Neuronal stem cell (in vitro differentiated cells): ENCODE measurements around the gene TAPT1.

Experiments used
- DNase-seq: peaks from one replicate; pipeline ENCODE4 v3.0.0-alpha.2; 2013; ENCODE audit warnings: low spot score
- H2AFZ ChIP-seq: one replicate; pipeline ENCODE4 v1.6.1; 2013; ENCODE audit warnings: mild to moderate bottlenecking, low read length, inconsistent platforms
- H2AK5ac ChIP-seq: 2 replicates; pipeline ENCODE4 v1.6.1; 2013; ENCODE audit warnings: low read depth, mild to moderate bottlenecking, inconsistent platforms, low read length, moderate library complexity, mixed read lengths
- H2BK120ac ChIP-seq: 2 replicates; pipeline ENCODE4 v1.6.1; 2013; ENCODE audit warnings: low read depth, mild to moderate bottlenecking, inconsistent platforms, low read length, moderate library complexity, mixed read lengths
- H2BK12ac ChIP-seq: one replicate; pipeline ENCODE4 v1.6.1; 2013; ENCODE audit warnings: low read length, inconsistent platforms
- H2BK15ac ChIP-seq: 2 replicates; pipeline ENCODE4 v1.6.1; 2013; ENCODE audit warnings: mild to moderate bottlenecking, low read length, inconsistent platforms, mixed read lengths
- H2BK5ac ChIP-seq: one replicate; pipeline ENCODE4 v1.6.1; 2013; ENCODE audit warnings: inconsistent platforms, mild to moderate bottlenecking, low read length, moderate library complexity
- H3K14ac ChIP-seq: one replicate; pipeline ENCODE4 v1.6.1; 2013; ENCODE audit warnings: low read length, inconsistent platforms
- H3K18ac ChIP-seq: 2 replicates; pipeline ENCODE4 v1.6.1; 2013; ENCODE audit warnings: low read length, inconsistent platforms
- H3K23ac ChIP-seq: 2 replicates; pipeline ENCODE4 v1.6.1; 2013; ENCODE audit warnings: low read depth, mild to moderate bottlenecking, mixed read lengths, low read length, inconsistent platforms; ENCODE audit not compliant: poor library complexity
- H3K27ac ChIP-seq: replicated peaks from 3 replicates; pipeline ENCODE4 v1.5.1; 2013; ENCODE audit warnings: low read length, inconsistent platforms
- H3K27me3 ChIP-seq, 3 experiments: 2 replicates each; pipeline ENCODE4 v1.6.1; 2013; ENCODE audit warnings: low read length in 3 of 3, mild to moderate bottlenecking in 2 of 3, inconsistent platforms in 1 of 3, low read depth in 1 of 3, mixed read lengths in 1 of 3, moderate library complexity in 1 of 3; ENCODE audit not compliant: control insufficient read depth in 3 of 3, insufficient read depth in 3 of 3
- H3K36me3 ChIP-seq, 2 donors: replicated peaks in 1 of 2; 2 replicates each; pipeline ENCODE4 v1.6.1; 2013; ENCODE audit warnings: low read length in 2 of 2; ENCODE audit not compliant: control insufficient read depth in 2 of 2, insufficient read depth in 2 of 2
- H3K4ac ChIP-seq: 2 replicates; pipeline ENCODE4 v1.6.1; 2013; ENCODE audit warnings: inconsistent platforms, mild to moderate bottlenecking, low read length, moderate library complexity
- H3K4me1 ChIP-seq, 2 donors: 1 replicate in 1 of 2; 2 replicates in 1 of 2; pipeline ENCODE4 v1.6.1; 2013; ENCODE audit warnings: low read length in 2 of 2, low read depth in 1 of 2; ENCODE audit not compliant: control insufficient read depth in 2 of 2, insufficient read depth in 1 of 2
- H3K4me2 ChIP-seq: one replicate; pipeline ENCODE4 v1.6.1; 2013; ENCODE audit warnings: mild to moderate bottlenecking, low read length, inconsistent platforms; ENCODE audit not compliant: insufficient read depth, poor library complexity, severe bottlenecking
- H3K4me3 ChIP-seq, 2 donors: 2 replicates each; pipeline ENCODE4 v1.5.1; 2013; ENCODE audit warnings: low read length in 2 of 2, mild to moderate bottlenecking in 2 of 2, inconsistent platforms in 1 of 2, moderate library complexity in 1 of 2
- H3K79me1 ChIP-seq: one replicate; pipeline ENCODE4 v1.6.1; 2013; ENCODE audit warnings: low read depth, mild to moderate bottlenecking, inconsistent platforms, low read length, moderate library complexity
- H3K9ac ChIP-seq: one replicate; pipeline ENCODE4 v1.6.1; 2013; ENCODE audit warnings: mild to moderate bottlenecking, low read depth, low read length, inconsistent platforms; ENCODE audit not compliant: poor library complexity
- H3K9me3 ChIP-seq, 2 donors: replicated peaks in 1 of 2; 2 replicates each; pipeline versions ENCODE3 to v1.6.1; 2013; ENCODE audit warnings: low read length in 2 of 2, mild to moderate bottlenecking in 2 of 2, inconsistent platforms in 1 of 2, low read depth in 1 of 2, mixed read lengths in 1 of 2, moderate library complexity in 1 of 2; ENCODE audit not compliant: control insufficient read depth in 2 of 2, insufficient read depth in 1 of 2
- H4K8ac ChIP-seq: one replicate; pipeline ENCODE4 v1.6.1; 2013; ENCODE audit warnings: low read depth, mild to moderate bottlenecking, inconsistent platforms, low read length, moderate library complexity
- H4K91ac ChIP-seq: one replicate; pipeline ENCODE4 v1.6.1; 2013; ENCODE audit warnings: low read length, low read depth, mild to moderate bottlenecking, inconsistent platforms; ENCODE audit not compliant: poor library complexity
- WGBS, 2 donors: extraction: QIAGEN DNeasy Blood & Tissue Kit; methylation state at CpG; one replicate each; pipeline ENCODE4 v1.1.7; 2013; ENCODE audit warnings: missing lambda C conversion rate in 2 of 2, mixed read lengths in 1 of 2; ENCODE audit not compliant: insufficient read length in 2 of 2, insufficient replicate concordance in 1 of 2; ENCODE audit errors: extremely low coverage in 2 of 2; 5-methylcytosine and 5-hydroxymethylcytosine counted together

Gene TAPT1

GRCh38 chr4:16192057-16192456 lies 34.2 kb downstream of the TAPT1 start:
- Histone ChIP-seq H2AFZ (no peak overlapping the region), H2BK12ac (no peak overlapping the region), H3K4me1 (peaks cover 0 to 7% of the 10 kb centered on the region in 2 donors), H3K4me3 (no peak overlapping the region), H2AK5ac (no peak overlapping the region), H3K36me3 (peaks cover 6 to 39% of the 10 kb centered on the region in 2 donors), H4K8ac (no peak overlapping the region), H2BK120ac (no peak overlapping the region), H2BK5ac (no peak overlapping the region), H3K18ac (no peak overlapping the region), H3K4ac (no peak overlapping the region), H3K27ac (no peak overlapping the region), H3K23ac (no peak overlapping the region), H3K9me3 (peaks cover 0 to 2% of the 10 kb centered on the region in 2 donors), H3K79me1 (no peaks in the 10 kb centered on the region), H2BK15ac (no peak overlapping the region), H3K4me2 (no peak overlapping the region), H3K14ac (no peak overlapping the region), H4K91ac (no peak overlapping the region), H3K9ac (no peak overlapping the region), H3K27me3 (no peaks in the 10 kb centered on the region)
- DNase-seq: no peak
- WGBS, 2 donors: no CpG with 5 or more reads among the region's 2 CpGs

GRCh38 chr4:16187455-16187854 lies 38.8 kb downstream of the TAPT1 start:
- H3K4me2 ChIP-seq: no peak overlapping the region
- H3K36me3 ChIP-seq: peaks cover 6 to 45% of the 10 kb centered on the region in 2 donors
- H2BK12ac ChIP-seq: no peak overlapping the region
- no peak overlapping the region for H3K14ac ChIP-seq
- DNase-seq: no peak
- H3K27me3 ChIP-seq: no peaks in the 10 kb centered on the region
- no peak overlapping the region for H4K8ac ChIP-seq
- no peak overlapping the region for H2AK5ac ChIP-seq
- H3K4ac ChIP-seq: no peak overlapping the region
- H3K27ac ChIP-seq: no peak overlapping the region
- H3K79me1 ChIP-seq: no peaks in the 10 kb centered on the region
- H3K9ac ChIP-seq: no peak overlapping the region
- no peak overlapping the region for H3K4me3 ChIP-seq
- no peak overlapping the region for H3K18ac ChIP-seq
- no peak overlapping the region for H3K23ac ChIP-seq
- H2BK120ac ChIP-seq: no peak overlapping the region
- no peak overlapping the region for H2AFZ ChIP-seq
- no peak overlapping the region for H4K91ac ChIP-seq
- no peak overlapping the region for H2BK5ac ChIP-seq
- H2BK15ac ChIP-seq: no peak overlapping the region
- H3K4me1 ChIP-seq: no peaks in the 10 kb centered on the region
- H3K9me3 ChIP-seq: peaks cover 0 to 2% of the 10 kb centered on the region in 2 donors

- no peak overlapping the region for H4K91ac ChIP-seq
- H3K23ac ChIP-seq: no peak overlapping the region
- no CpG with 5 or more reads among the region's 1 CpG for WGBS, 2 donors
- no peak overlapping the region for H2AFZ ChIP-seq
- no peaks in the 10 kb centered on the region for H3K27me3 ChIP-seq
- no peak overlapping the region for H3K9ac ChIP-seq
- H3K9me3 ChIP-seq: peaks cover 0 to 2% of the 10 kb centered on the region in 2 donors
- H2BK120ac ChIP-seq: no peak overlapping the region
- H3K18ac ChIP-seq: no peak overlapping the region
- H3K4me2 ChIP-seq: no peak overlapping the region
- no peak overlapping the region for H2AK5ac ChIP-seq
- no peak overlapping the region for H4K8ac ChIP-seq
- H3K4ac ChIP-seq: no peak overlapping the region
- no peak overlapping the region for H2BK15ac ChIP-seq
- H2BK5ac ChIP-seq: no peak overlapping the region
- H3K4me1 ChIP-seq: no peaks in the 10 kb centered on the region
- H2BK12ac ChIP-seq: no peak overlapping the region
- H3K79me1 ChIP-seq: no peaks in the 10 kb centered on the region
- peaks cover 6 to 45% of the 10 kb centered on the region in 2 donors for H3K36me3 ChIP-seq
- no peak overlapping the region for H3K14ac ChIP-seq
- H3K27ac ChIP-seq: no peak overlapping the region
- no peak overlapping the region for H3K4me3 ChIP-seq
- DNase-seq: no peak
Measured at GRCh38 chr4:16186986-16187385, 39.3 kb downstream of the TAPT1 start.

- H3K4me1 ChIP-seq: no peaks in the 10 kb centered on the region
- no peak overlapping the region for H2BK15ac ChIP-seq
- H3K27ac ChIP-seq: no peak overlapping the region
- H3K4me2 ChIP-seq: no peak overlapping the region
- no peak overlapping the region for H4K8ac ChIP-seq
- no peaks in the 10 kb centered on the region for H3K9me3 ChIP-seq
- no peak for DNase-seq
- no peak overlapping the region for H3K4me3 ChIP-seq
- no peak overlapping the region for H2BK12ac ChIP-seq
- H3K18ac ChIP-seq: no peak overlapping the region
- H4K91ac ChIP-seq: no peak overlapping the region
- H3K79me1 ChIP-seq: no peaks in the 10 kb centered on the region
- WGBS, 2 donors: no CpG with 5 or more reads among the region's 2 CpGs
- H3K4ac ChIP-seq: no peak overlapping the region
- no peak overlapping the region for H2BK5ac ChIP-seq
- no peak overlapping the region for H3K23ac ChIP-seq
- no peak overlapping the region for H3K14ac ChIP-seq
- no peak overlapping the region for H2AK5ac ChIP-seq
- H3K36me3 ChIP-seq: peaks cover 0 to 35% of the 10 kb centered on the region in 2 donors
- H3K9ac ChIP-seq: no peak overlapping the region
- no peak overlapping the region for H2AFZ ChIP-seq
- H3K27me3 ChIP-seq: no peaks in the 10 kb centered on the region
- H2BK120ac ChIP-seq: no peak overlapping the region
Measured at GRCh38 chr4:16183604-16184003, 42.7 kb downstream of the TAPT1 start.
